ENCODE data around the gene GPC5. TPM values are rescaled to one million over a fixed set of nuclear protein-coding genes. Genes with fewer than 3 reads are reported as not detected.

Gene GPC5
- polyA plus RNA-seq, 2 donors: not detected

- 86 to 91% methylated on average over 3 of the region's 3 CpGs for WGBS, 2 donors
- Histone ChIP-seq H3K9me3 (ENCODE audit: control insufficient read depth in 2 of 2, insufficient read depth in 1 of 2, low read depth in 1 of 2, low read length in 1 of 2) (peaks cover 0 to 7% of the 10 kb centered on the region in 2 donors), H3K4me3 (ENCODE audit: low read depth in 1 of 2, low read length in 2 of 2) (no peak overlapping the region), H3K27ac (ENCODE audit: low read depth in 2 of 2, low read length in 1 of 2) (no peak overlapping the region), H3K4me1 (ENCODE audit: control insufficient read depth in 2 of 2, insufficient read depth in 2 of 2, low read length in 1 of 2) (no peaks in the 10 kb centered on the region), H3K27me3 (ENCODE audit: control insufficient read depth in 1 of 2, insufficient read depth in 2 of 2, low read length in 2 of 2) (no peaks in the 10 kb centered on the region), H3K36me3 (ENCODE audit: control insufficient read depth in 2 of 2, insufficient read depth in 2 of 2, low read length in 1 of 2) (no peaks in the 10 kb centered on the region)
Measured at GRCh38 chr13:91516799-91517198, 118.4 kb downstream of the GPC5 start.

GRCh38 chr13:91520952-91521351 is 122.5 kb downstream of the GPC5 start:
- no peak overlapping the region for H3K4me3 ChIP-seq (ENCODE audit: low read depth in 1 of 2, low read length in 2 of 2)
- H3K9me3 ChIP-seq (ENCODE audit: control insufficient read depth in 2 of 2, insufficient read depth in 1 of 2, low read depth in 1 of 2, low read length in 1 of 2): peaks cover 0 to 7% of the 10 kb centered on the region in 2 donors

GRCh38 chr13:91523116-91523515 is 124.7 kb downstream of the GPC5 start:
- WGBS, 2 donors: 51 to 66% methylated on average over 3 of the region's 3 CpGs
- Histone ChIP-seq H3K27ac (ENCODE audit: low read depth in 2 of 2, low read length in 1 of 2) (no peak overlapping the region), H3K27me3 (ENCODE audit: control insufficient read depth in 1 of 2, insufficient read depth in 2 of 2, low read length in 2 of 2) (no peaks in the 10 kb centered on the region), H3K4me1 (ENCODE audit: control insufficient read depth in 2 of 2, insufficient read depth in 2 of 2, low read length in 1 of 2) (no peaks in the 10 kb centered on the region), H3K4me3 (ENCODE audit: low read depth in 1 of 2, low read length in 2 of 2) (no peak overlapping the region), H3K36me3 (ENCODE audit: control insufficient read depth in 2 of 2, insufficient read depth in 2 of 2, low read length in 1 of 2) (no peaks in the 10 kb centered on the region), H3K9me3 (ENCODE audit: control insufficient read depth in 2 of 2, insufficient read depth in 1 of 2, low read depth in 1 of 2, low read length in 1 of 2) (peaks cover 0 to 3% of the 10 kb centered on the region in 2 donors)

More at GRCh38 chr13:91520952-91521351, 122.5 kb downstream of the GPC5 start:
- H3K36me3 ChIP-seq (ENCODE audit: control insufficient read depth in 2 of 2, insufficient read depth in 2 of 2, low read length in 1 of 2): no peaks in the 10 kb centered on the region
- H3K27me3 ChIP-seq (ENCODE audit: control insufficient read depth in 1 of 2, insufficient read depth in 2 of 2, low read length in 2 of 2): no peaks in the 10 kb centered on the region
- no peak overlapping the region for H3K27ac ChIP-seq (ENCODE audit: low read depth in 2 of 2, low read length in 1 of 2)
- H3K4me1 ChIP-seq (ENCODE audit: control insufficient read depth in 2 of 2, insufficient read depth in 2 of 2, low read length in 1 of 2): no peaks in the 10 kb centered on the region

- no peaks in the 10 kb centered on the region for H3K27me3 ChIP-seq (ENCODE audit: control insufficient read depth in 1 of 2, insufficient read depth in 2 of 2, low read length in 2 of 2)
- H3K9me3 ChIP-seq (ENCODE audit: control insufficient read depth in 2 of 2, insufficient read depth in 1 of 2, low read depth in 1 of 2, low read length in 1 of 2): peaks cover 0 to 3% of the 10 kb centered on the region in 2 donors
- WGBS, 2 donors: 84 to 85% methylated on average over 3 of the region's 3 CpGs
- H3K4me3 ChIP-seq (ENCODE audit: low read depth in 1 of 2, low read length in 2 of 2): no peak overlapping the region
- no peak overlapping the region for H3K27ac ChIP-seq (ENCODE audit: low read depth in 2 of 2, low read length in 1 of 2)
- no peaks in the 10 kb centered on the region for H3K4me1 ChIP-seq (ENCODE audit: control insufficient read depth in 2 of 2, insufficient read depth in 2 of 2, low read length in 1 of 2)
- no peaks in the 10 kb centered on the region for H3K36me3 ChIP-seq (ENCODE audit: control insufficient read depth in 2 of 2, insufficient read depth in 2 of 2, low read length in 1 of 2)
Measured at GRCh38 chr13:91526543-91527033, 128.2 kb downstream of the GPC5 start.

GRCh38 chr13:91529739-91530482 is 131.5 kb downstream of the GPC5 start:
- no peaks in the 10 kb centered on the region for H3K4me1 ChIP-seq (ENCODE audit: control insufficient read depth in 2 of 2, insufficient read depth in 2 of 2, low read length in 1 of 2)
- no peaks in the 10 kb centered on the region for H3K27me3 ChIP-seq (ENCODE audit: control insufficient read depth in 1 of 2, insufficient read depth in 2 of 2, low read length in 2 of 2)
- H3K36me3 ChIP-seq (ENCODE audit: control insufficient read depth in 2 of 2, insufficient read depth in 2 of 2, low read length in 1 of 2): no peaks in the 10 kb centered on the region
- peaks cover 0 to 3% of the 10 kb centered on the region in 2 donors for H3K9me3 ChIP-seq (ENCODE audit: control insufficient read depth in 2 of 2, insufficient read depth in 1 of 2, low read depth in 1 of 2, low read length in 1 of 2)
- no peak overlapping the region for H3K4me3 ChIP-seq (ENCODE audit: low read depth in 1 of 2, low read length in 2 of 2)
- H3K27ac ChIP-seq (ENCODE audit: low read depth in 2 of 2, low read length in 1 of 2): no peak overlapping the region
- whole genome bisulfite sequencing, 2 donors: 88 to 90% methylated on average over 3 of the region's 3 CpGs

- no peak overlapping the region for H3K27ac ChIP-seq (ENCODE audit: low read depth in 2 of 2, low read length in 1 of 2)
- peaks cover 0 to 3% of the 10 kb centered on the region in 2 donors for H3K9me3 ChIP-seq (ENCODE audit: control insufficient read depth in 2 of 2, insufficient read depth in 1 of 2, low read depth in 1 of 2, low read length in 1 of 2)
- H3K27me3 ChIP-seq (ENCODE audit: control insufficient read depth in 1 of 2, insufficient read depth in 2 of 2, low read length in 2 of 2): no peaks in the 10 kb centered on the region
- no peak overlapping the region for H3K4me3 ChIP-seq (ENCODE audit: low read depth in 1 of 2, low read length in 2 of 2)
- H3K4me1 ChIP-seq (ENCODE audit: control insufficient read depth in 2 of 2, insufficient read depth in 2 of 2, low read length in 1 of 2): no peaks in the 10 kb centered on the region
- H3K36me3 ChIP-seq (ENCODE audit: control insufficient read depth in 2 of 2, insufficient read depth in 2 of 2, low read length in 1 of 2): no peaks in the 10 kb centered on the region
- 42 to 43% methylated on average over 2 of the region's 2 CpGs for WGBS, 2 donors
Measured at GRCh38 chr13:91531646-91532045, 133.2 kb downstream of the GPC5 start.

GRCh38 chr13:91533354-91533753 is 134.9 kb downstream of the GPC5 start:
- 78% methylated on average over 2 of the region's 2 CpGs for WGBS, 2 donors
- no peaks in the 10 kb centered on the region for H3K27me3 ChIP-seq (ENCODE audit: control insufficient read depth in 1 of 2, insufficient read depth in 2 of 2, low read length in 2 of 2)
- H3K4me3 ChIP-seq (ENCODE audit: low read depth in 1 of 2, low read length in 2 of 2): no peak overlapping the region
- H3K36me3 ChIP-seq (ENCODE audit: control insufficient read depth in 2 of 2, insufficient read depth in 2 of 2, low read length in 1 of 2): no peaks in the 10 kb centered on the region
- H3K9me3 ChIP-seq (ENCODE audit: control insufficient read depth in 2 of 2, insufficient read depth in 1 of 2, low read depth in 1 of 2, low read length in 1 of 2): no peaks in the 10 kb centered on the region
- no peak overlapping the region for H3K27ac ChIP-seq (ENCODE audit: low read depth in 2 of 2, low read length in 1 of 2)
- no peaks in the 10 kb centered on the region for H3K4me1 ChIP-seq (ENCODE audit: control insufficient read depth in 2 of 2, insufficient read depth in 2 of 2, low read length in 1 of 2)

- no peak overlapping the region for H3K27ac ChIP-seq (ENCODE audit: low read depth in 2 of 2, low read length in 1 of 2)
- no peaks in the 10 kb centered on the region for H3K36me3 ChIP-seq (ENCODE audit: control insufficient read depth in 2 of 2, insufficient read depth in 2 of 2, low read length in 1 of 2)
- H3K9me3 ChIP-seq (ENCODE audit: control insufficient read depth in 2 of 2, insufficient read depth in 1 of 2, low read depth in 1 of 2, low read length in 1 of 2): peaks cover 0 to 2% of the 10 kb centered on the region in 2 donors
- H3K27me3 ChIP-seq (ENCODE audit: control insufficient read depth in 1 of 2, insufficient read depth in 2 of 2, low read length in 2 of 2): no peaks in the 10 kb centered on the region
- WGBS, 2 donors: 93 to 99% methylated on average over 2 of the region's 2 CpGs
- no peaks in the 10 kb centered on the region for H3K4me1 ChIP-seq (ENCODE audit: control insufficient read depth in 2 of 2, insufficient read depth in 2 of 2, low read length in 1 of 2)
- H3K4me3 ChIP-seq (ENCODE audit: low read depth in 1 of 2, low read length in 2 of 2): no peak overlapping the region
Measured at GRCh38 chr13:91534996-91535395, 136.6 kb downstream of the GPC5 start.

GRCh38 chr13:91537376-91537775 is 139.0 kb downstream of the GPC5 start:
- Histone ChIP-seq H3K27ac (ENCODE audit: low read depth in 2 of 2, low read length in 1 of 2) (no peak overlapping the region), H3K9me3 (ENCODE audit: control insufficient read depth in 2 of 2, insufficient read depth in 1 of 2, low read depth in 1 of 2, low read length in 1 of 2) (peaks cover 0 to 2% of the 10 kb centered on the region in 2 donors)
- 81 to 90% methylated on average over 2 of the region's 2 CpGs for WGBS, 2 donors

More at GRCh38 chr13:91537376-91537775, 139.0 kb downstream of the GPC5 start:
- Histone ChIP-seq H3K4me1 (ENCODE audit: control insufficient read depth in 2 of 2, insufficient read depth in 2 of 2, low read length in 1 of 2) (no peaks in the 10 kb centered on the region), H3K27me3 (ENCODE audit: control insufficient read depth in 1 of 2, insufficient read depth in 2 of 2, low read length in 2 of 2) (no peaks in the 10 kb centered on the region), H3K4me3 (ENCODE audit: low read depth in 1 of 2, low read length in 2 of 2) (no peak overlapping the region), H3K36me3 (ENCODE audit: control insufficient read depth in 2 of 2, insufficient read depth in 2 of 2, low read length in 1 of 2) (no peaks in the 10 kb centered on the region)

Data from esophagus (tissue), 2 donors.